WTC11 (cell line): ENCODE measurements around the gene ARID1A.

Experiments used
- TEAD4 ChIP-seq: sonication (generic); formaldehyde crosslinking; IDR thresholded peaks from 2 replicates; pipeline ENCODE4 v1.8.0; 2022; ENCODE audit warnings: mild to moderate bottlenecking, missing genetic modification reagents
- TF ChIP-seq, protein P1 (sequence below): fragments of 200-600 bp; IDR thresholded peaks from 2 replicates; pipeline ENCODE4 v1.8.0; 2022; ENCODE audit warnings: antibody characterized with exemption
- TF ChIP-seq, protein P2 (sequence below): sonication (generic); formaldehyde crosslinking; conservative IDR thresholded peaks from 2 replicates; pipeline ENCODE4 v1.8.1; 2022; ENCODE audit warnings: mild to moderate bottlenecking, missing genetic modification reagents

DNA sequence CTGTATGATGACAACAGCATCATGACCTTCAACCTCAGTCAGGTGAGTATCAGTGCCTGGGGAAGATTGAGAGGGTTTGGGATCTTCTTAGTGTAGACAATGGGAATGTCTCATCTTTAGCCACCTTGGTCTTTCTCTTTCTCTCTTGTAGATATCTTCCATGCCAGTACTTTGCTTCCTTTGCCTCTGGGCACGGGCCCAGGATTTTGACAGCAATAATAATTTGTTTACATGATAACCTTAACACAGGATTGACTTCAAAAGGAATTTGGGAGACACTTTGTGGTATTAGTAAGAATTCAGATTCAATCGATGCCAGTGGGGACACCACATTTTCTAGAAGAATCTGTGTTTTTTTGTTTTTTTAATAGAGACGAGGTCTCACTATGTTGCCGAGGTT, 79.9 kb downstream of the ARID1A start:
- TF ChIP-seq TEAD4 (CRISPR knock-in tag) = no peak
- TF ChIP-seq, protein P1, sequence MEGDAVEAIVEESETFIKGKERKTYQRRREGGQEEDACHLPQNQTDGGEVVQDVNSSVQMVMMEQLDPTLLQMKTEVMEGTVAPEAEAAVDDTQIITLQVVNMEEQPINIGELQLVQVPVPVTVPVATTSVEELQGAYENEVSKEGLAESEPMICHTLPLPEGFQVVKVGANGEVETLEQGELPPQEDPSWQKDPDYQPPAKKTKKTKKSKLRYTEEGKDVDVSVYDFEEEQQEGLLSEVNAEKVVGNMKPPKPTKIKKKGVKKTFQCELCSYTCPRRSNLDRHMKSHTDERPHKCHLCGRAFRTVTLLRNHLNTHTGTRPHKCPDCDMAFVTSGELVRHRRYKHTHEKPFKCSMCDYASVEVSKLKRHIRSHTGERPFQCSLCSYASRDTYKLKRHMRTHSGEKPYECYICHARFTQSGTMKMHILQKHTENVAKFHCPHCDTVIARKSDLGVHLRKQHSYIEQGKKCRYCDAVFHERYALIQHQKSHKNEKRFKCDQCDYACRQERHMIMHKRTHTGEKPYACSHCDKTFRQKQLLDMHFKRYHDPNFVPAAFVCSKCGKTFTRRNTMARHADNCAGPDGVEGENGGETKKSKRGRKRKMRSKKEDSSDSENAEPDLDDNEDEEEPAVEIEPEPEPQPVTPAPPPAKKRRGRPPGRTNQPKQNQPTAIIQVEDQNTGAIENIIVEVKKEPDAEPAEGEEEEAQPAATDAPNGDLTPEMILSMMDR = no peak
- TF ChIP-seq, protein P2, sequence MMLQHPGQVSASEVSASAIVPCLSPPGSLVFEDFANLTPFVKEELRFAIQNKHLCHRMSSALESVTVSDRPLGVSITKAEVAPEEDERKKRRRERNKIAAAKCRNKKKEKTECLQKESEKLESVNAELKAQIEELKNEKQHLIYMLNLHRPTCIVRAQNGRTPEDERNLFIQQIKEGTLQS (CRISPR knock-in tag) = no peak
